HL-60 (cell line): ENCODE results near the gene OR4D1.

Experiments
- GABPA ChIP-seq: IDR thresholded peaks from 2 replicates; pipeline ENCODE4 v1.6.1; 2012; ENCODE audit warnings: low read depth
- POLR2AphosphoS5 ChIP-seq: IDR thresholded peaks from 2 replicates; pipeline ENCODE4 v1.6.1; 2012; ENCODE audit warnings: low read depth

DNA sequence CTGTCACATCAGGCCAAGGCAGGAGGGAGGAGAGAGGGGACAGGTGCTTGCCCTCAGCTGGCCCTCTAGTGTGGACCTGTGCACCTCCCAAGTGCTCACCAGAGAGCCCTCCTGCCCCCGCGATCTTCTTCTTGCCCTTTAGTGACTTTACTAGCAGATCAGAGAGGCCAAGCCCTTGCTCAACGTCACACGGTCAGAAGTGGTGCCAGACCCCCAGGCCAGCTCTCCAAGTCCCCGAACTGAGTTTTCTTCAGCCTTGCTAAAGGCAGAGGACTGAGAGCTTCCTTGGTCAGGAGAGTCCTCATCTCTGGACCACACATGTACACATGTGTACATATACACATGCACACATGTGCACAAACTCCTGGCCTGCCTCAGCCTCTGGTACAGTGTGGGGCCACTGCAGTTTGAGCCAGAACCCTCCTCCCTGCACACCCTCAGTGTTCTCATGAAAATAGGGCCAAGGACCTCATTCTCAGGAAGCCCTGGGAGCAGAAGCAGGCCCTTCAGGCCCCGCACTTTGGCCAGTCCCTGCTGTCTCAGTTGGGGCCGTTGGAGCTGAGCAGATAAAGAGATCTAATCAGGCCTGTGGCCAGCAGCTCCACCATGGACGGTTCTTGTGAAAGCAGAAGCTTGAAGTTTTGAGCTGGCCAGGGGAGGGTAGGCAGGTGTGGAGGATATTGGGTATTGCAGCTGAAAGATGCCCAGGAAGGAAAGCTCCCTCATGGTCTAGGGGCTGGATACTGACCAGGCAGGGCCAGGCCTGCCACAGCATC lies 37.0 kb downstream of the OR4D1 start:
- TF ChIP-seq POLR2AphosphoS5 (no peak), GABPA (no peak)
